GM19193 (cell line): ENCODE data around the gene PXDC1.

Experiments
- POLR2A ChIP-seq: IDR thresholded peaks from 4 replicates; pipeline ENCODE4 v1.6.1; 2011; ENCODE audit not compliant: insufficient read depth, insufficient read length; ENCODE audit errors: extremely low read depth

Gene PXDC1

DNA sequence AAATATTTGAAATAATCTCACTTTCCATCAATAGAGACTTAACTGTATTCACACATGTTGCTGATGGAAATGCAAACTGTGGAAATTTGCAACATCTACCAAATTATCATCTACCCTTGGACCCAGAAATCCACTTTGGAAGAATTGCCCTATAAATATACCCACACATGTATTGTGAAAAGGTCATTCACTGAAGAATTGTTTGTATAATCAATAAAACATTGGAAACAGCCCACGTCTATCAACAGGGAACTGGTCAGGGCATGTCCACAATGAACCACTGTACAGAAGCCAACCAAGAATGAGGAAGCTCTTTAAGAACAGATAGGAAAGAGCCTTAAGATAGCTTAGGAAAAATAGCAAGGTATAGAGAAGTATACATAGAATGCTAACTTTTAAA lies 36.2 kb downstream of the PXDC1 start:
- no peak for TF ChIP-seq POLR2A

DNA sequence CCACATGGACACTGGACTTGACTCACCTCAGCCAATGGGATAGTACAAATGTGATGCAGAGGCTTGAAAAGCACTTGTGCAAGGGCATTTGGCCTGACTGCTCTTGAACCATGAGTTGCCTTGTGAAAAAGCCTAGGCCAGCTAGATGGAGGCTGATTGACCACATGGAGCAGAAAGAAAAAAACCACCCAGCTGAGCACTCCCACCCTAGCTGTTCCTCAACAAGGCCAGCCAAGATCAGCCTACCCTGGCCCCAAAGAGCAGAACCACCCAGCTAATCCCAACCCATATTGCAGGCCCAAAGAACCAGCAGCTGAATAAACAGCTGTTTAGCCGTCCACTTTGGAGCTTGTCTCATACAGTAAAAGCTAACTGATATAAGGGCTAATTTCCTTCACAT lies 36.7 kb downstream of the PXDC1 start:
- TF ChIP-seq POLR2A, result no peak

DNA sequence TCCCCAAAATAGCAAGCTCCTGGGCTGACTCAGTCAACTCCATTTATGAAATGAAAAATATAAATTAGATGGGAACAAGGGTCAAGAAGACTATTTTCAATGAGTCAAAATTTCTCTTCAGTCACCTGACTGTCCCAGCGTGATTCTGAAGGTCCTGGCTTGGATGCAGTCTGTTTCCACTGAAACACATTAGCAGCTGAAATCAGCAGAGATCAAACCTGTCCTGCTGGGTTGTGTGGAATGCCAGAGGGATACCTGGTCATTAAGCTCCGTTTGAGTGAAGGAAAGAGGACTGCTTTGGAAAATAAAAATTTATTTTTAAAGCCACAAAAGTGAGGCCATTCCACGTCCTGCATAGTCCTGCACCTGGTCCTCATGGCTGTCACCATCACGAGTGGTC lies 37.4 kb downstream of the PXDC1 start:
- TF ChIP-seq POLR2A, result no peak

DNA sequence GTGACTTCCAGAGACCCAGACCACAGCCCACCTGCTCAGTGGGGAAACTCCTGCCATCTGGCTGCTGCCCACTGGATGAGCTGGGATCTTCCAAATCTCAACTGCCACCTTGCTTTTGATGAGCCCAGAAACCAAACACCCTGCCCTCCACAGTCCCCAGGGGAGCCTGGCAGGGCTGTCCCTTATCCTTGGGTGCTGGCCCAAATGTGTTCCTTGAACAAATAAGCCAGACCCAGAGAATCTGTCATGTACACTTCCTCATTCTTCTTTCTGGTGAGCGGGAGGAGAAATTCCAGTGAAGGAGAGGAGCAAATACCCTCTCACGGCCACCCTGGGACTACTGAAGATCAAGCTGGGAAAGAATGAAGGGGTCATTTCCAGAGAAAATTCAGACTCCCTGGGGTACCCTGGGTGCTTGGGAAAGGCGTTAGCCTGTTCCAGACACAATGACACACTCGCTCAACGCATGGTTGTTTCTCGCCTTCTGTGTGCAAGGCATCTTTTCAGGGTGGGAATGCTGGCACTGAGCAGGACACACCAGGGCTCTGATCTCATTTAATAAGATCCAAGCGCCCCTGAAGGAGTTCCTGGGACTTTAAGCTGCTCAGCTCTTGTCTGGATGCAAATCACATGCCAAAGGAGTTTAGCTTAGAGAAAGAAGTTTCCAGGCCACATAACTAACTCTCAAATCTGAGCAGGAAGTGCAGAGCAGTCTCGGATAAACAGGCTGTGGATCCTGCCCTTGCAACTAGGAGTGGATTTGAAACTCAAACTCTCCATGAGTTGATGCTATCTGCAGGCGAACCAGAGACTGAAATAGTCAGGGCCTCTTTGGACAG lies 38.5 kb downstream of the PXDC1 start:
- TF ChIP-seq POLR2A, result no peak

DNA sequence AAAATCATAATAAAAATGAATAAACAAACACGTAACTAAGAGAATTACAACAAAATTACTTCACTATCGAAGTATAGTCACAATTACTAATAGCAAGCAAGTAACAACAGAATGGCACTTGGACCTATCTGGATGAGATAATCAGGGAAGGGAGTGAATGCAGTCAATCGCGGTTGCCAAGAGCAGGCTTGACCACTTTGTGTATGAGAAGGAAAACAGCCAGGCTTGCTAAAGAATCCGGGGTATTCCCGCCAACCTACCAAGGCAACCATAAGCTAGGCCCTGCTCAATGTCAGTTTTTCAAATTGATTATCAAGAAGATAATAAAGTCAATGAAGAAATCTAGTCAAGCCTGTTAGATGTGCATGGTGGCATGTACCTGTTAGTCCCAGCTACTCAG lies 39.7 kb downstream of the PXDC1 start:
- TF ChIP-seq POLR2A, result no peak

DNA sequence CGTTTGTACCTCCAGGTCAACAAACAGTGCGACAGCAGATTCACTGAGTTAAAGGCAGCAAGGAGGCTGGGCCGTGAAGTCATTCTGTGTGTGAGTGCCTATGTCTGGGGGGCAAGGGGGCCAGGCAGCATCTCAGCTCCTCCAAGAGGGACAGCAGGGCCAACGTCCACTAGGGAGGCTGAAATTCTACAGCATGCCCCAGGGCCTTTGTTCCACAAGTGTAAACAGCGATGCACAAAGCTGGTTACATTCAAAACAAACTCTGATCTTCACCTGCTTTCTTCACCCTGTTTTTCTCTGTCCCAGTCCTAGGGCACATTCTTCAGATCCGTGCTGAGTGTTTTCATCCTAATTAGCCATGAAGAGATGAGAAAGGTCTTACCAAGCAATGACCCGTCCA lies 41.1 kb downstream of the PXDC1 start:
- no peak for TF ChIP-seq POLR2A

DNA sequence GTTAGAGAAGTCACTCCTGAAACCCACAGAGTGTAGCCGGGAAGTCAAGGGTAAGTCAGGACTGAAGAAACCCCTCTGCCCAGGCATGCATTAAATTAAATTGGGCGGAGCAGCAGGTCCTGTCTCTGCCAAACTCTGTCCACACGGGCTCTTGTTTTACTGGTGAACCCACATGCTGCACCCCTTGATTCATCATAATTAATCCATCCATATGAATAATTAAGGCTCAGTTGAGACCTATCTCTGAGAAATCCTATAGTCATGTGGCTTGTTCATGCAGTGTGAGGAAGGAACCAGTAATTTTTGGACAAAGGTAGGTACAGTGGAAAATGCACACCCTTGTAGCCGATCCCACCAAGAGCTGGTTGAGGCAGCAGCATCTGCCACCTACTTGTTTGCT lies 43.0 kb downstream of the PXDC1 start:
- no peak for TF ChIP-seq POLR2A

DNA sequence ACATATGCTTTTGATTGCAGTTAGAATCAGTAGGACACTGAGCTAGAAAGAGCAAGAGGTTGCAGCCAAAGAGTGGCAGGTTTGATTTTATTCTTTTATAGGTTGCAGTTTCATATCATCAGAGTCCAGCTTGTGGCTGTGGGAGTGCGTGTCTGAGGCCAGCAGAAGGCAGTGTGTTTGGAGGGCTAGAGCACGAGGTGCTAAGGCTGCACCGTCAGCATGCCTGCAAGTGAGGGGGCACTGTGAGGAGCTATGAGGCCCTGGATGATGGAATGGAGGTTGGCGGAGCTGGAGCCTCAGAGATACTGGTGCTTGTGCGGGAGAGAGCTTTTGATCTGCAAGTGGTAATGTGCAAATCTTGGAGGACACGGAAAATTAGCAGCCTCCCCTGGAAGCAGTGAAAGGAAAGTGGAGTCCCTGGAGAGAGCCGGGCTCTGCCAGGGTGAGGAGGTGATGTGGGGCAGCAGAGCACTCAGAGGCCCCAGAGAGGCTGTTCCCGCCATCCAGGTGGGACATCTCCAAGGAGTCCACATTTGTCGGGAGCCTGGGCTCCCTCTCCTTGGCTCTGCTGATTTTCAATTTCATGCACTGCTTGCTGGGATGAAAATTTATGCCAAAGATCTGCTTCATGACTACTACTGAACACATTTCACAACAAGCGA lies 43.6 kb downstream of the PXDC1 start:
- no peak for TF ChIP-seq POLR2A

DNA sequence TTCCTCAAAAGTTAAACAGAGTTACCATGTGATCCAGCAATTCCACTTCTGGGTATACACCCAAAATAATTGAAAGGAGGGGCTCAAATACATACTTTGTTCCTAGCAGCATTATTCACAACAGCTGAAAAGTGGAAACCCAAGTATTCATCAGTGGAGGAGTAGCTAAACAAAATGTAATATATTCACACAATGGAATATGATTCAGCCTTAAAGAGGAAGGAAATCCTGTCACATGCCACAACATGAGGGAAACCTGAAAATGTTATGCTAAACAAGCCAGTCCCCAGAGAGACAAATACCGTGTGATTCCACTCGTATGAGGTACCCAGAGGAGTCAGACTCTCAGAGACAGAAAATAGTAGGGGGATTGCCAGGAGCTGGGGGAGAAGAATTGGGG lies 44.5 kb downstream of the PXDC1 start:
- TF ChIP-seq POLR2A, result no peak

DNA sequence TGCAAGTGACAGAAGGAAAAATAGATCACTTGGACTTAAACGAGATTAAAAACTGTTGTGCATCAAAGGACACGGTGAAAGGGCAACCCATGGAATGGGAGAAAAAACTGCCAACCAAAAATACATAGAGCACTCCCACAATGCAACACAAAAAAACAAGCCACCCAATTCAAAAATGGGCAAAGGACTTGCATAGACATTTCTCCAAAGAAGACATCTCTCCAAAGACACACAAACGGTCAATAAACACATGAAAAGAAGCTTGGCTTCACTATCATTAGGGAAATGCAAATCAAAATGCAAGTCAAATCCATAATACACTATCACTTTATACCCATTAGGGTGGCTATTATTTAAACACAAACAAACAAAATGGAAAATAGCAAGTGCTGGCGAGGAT lies 45.0 kb downstream of the PXDC1 start:
- TF ChIP-seq POLR2A, result no peak

DNA sequence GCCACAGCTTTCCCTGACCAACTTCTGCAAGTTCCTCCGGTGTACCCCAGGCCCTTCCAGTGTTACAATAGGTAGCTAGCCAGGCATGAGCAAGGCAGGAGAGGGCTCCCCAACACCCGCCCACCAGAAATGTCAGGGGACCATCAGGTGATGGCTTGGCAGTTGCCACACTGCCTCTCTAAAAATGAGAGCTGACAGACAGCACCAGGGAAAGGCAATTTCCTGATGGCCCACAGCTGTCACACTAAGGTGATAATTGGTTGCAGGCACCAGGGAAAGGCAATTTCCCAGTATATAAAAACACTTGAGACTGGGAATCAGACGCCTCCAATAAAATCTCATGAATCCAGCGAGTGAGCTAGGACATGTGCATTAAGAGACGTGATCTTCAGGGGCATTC lies 49.9 kb downstream of the PXDC1 start:
- TF ChIP-seq POLR2A, result no peak

DNA sequence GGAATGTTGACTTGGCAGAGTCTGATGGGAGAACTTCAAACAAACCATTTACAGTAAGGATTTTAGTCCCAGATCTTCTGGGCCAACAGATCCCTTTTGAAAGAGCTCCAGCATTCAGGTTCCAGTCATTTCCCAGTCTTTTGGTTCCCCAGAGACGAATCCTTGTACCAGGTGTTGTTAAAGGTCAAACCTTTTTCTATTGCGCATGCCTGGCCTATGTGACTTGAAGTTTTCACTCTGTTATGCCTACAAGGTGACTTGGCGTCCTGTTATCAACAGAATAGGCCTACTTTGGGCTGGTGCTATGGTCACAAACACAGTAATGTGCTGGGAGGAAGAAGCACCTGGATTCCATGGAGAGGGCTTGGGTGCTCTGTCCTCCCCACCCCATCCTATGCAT lies 52.3 kb downstream of the PXDC1 start:
- TF ChIP-seq POLR2A, result no peak

DNA sequence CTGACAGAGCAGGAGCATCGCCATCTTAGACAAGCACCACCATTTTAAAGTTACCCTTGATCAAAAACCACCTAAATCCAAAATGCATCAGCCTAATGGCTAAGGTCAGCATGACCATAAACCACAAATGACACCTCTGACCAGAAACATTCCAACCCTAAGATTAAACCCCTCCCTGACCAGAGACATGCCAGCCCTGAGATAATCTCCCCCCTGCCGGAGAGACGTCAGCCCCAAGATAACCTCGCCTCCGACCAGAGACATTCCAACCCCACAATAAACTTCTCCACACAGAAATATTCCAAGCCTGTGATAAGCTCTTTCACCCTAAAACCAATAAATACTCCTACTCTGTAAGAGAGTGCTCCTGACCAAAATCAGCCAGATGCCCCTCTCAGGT lies 53.5 kb downstream of the PXDC1 start:
- TF ChIP-seq POLR2A, result no peak

DNA sequence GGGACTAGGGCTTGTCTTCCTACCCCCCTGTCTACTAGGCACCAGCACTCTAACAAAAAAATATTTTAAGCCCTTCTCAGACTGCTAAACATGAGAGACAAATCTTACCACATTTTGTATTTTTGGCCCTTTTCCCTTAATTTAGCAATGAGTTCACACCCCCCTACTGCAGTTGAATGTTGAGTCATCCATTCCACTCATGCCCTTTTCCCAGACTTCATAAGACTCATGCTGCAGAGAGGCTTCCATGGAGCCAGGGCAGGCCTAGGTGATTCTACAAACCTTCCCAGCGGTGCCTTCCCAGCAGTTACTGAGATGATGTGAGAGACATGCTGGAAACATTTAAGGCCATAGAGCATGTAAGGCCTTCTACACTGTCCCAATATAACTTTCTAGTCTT lies 53.9 kb downstream of the PXDC1 start:
- no peak for TF ChIP-seq POLR2A

DNA sequence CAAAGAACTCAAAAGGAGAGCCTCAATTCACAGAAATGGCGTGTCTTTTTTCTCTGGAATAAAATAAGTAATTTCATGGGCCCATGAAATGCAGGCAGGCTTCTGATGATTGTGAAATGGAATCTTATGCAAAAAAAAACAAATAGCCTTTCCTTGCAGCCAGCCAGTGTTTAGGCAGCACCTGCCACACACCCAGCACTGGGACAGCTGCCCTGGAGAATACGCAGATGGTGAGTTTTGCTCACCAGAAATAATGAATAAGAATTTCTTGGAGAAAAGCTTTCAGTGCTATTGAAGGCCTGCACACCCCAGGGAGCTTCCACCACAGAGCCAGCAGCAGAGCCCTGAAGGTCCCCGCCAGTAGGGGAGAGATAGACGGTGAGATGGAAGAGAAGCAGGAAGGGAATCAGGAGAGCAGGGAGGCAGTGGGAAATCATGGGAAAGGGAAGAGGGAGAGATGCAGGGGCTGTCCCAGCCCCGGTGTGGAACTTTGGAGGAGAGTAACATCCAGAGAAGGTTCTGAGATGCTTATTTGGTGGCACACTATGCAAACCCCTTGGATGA lies 54.9 kb downstream of the PXDC1 start:
- no peak for TF ChIP-seq POLR2A
